Measurements from ENCODE around the gene TMEM255B. TPM values are rescaled to one million over a fixed set of nuclear protein-coding genes. Genes with fewer than 3 reads are reported as not detected.

TMEM255B gene
- total and polyA plus RNA-seq, 2 donors (not counting 3 experiments of a cell fraction or from before 2014, with no cell fraction given): 105 to 121 TPM

DNA sequence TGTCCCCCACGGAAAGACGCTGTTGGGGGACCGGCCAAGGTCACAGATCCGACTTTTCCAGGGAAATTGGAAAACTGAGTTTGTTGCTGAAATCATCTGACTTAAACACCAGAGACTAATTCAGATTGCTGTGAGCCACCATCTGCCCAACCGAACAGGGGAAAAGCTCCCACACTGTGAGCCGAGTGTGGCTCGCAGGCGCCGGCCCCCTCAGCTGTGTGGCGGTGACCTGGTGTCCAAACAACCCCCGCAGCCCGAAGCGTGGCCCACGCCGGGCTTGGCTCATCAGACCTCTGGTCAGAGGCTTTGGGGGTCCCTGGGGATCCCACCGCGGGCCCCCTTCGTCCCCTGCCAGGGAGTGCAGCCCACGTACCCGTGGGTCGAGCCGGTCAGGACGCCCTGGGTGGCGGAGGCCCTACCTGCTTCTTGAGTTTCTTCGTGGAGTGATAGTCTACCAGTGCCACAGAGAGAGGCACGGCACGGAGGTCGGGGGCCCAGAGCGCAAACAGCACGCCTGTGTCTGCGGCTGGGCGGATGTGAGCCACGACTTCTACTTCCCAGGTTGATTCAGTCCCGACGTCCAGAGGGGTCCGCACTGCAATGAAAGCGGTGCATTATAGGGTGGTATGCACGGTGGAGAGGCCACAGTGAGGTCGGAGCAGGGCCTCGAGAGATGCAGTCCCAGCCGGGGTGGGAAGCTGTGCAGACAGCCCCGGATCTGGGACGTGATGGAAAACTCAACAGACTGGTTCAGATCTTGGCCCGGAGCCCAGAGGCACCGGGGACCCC, 64.1 kb downstream of the TMEM255B start:
- dilution Hi-C loops (cut with MboI; ENCODE audit: extremely low pct_ligation_motif_present, low sequenced_read_pairs) (no loop called here), intact Hi-C loops (cut with micrococcal nuclease) (no loop called here)
- H3K9me3 ChIP-seq (replicated peaks; ENCODE audit: control insufficient read depth, insufficient read depth, low read length): no peaks in the 10 kb centered on the region
- peaks cover 0 to 16% of the 10 kb centered on the region in 2 experiments for H3K36me3 ChIP-seq (ENCODE audit: control insufficient read depth in 2 of 2, extremely low read depth in 1 of 2, insufficient read depth in 2 of 2, low read length in 2 of 2)
- no peaks in the 10 kb centered on the region for H4K20me1 ChIP-seq (replicated peaks; ENCODE audit: control insufficient read depth, extremely low read depth, insufficient read depth, low read length)
- no peak overlapping the region for H3K9ac ChIP-seq (replicated peaks; ENCODE audit: extremely low read depth, insufficient read depth, low read length)
- DNase-seq (ENCODE audit: low read depth, low spot score) (no peak), FAIRE-seq (no peak)
- no peak overlapping the region for H2AFZ ChIP-seq (ENCODE audit: low read depth, low read length)
- H3K79me2 ChIP-seq (ENCODE audit: control insufficient read depth, insufficient read depth, low read length): no peaks in the 10 kb centered on the region
- no peak overlapping the region for H3K4me2 ChIP-seq (ENCODE audit: insufficient read depth, low read length)
- H3K27me3 ChIP-seq (ENCODE audit: control insufficient read depth in 2 of 2, insufficient read depth in 2 of 2, low read length in 2 of 2): no peaks in the 10 kb centered on the region
- H3K4me3 ChIP-seq (replicated peaks in 1 of 3; ENCODE audit: insufficient read depth in 1 of 3, low read depth in 1 of 3, low read length in 3 of 3): no peak overlapping the region
- no peaks in the 10 kb centered on the region for H3K9me1 ChIP-seq (replicated peaks; ENCODE audit: control insufficient read depth, extremely low read depth, insufficient read depth, low read length)
- BruUV-seq (replicated peaks): no TSS peak
- TF ChIP-seq POLR2A (IDR thresholded peaks at IDR 0.05; ENCODE audit: low read depth, low read length) (no peak), FOS (IDR thresholded peaks at IDR 0.05; ENCODE audit: borderline replicate concordance, insufficient read depth, low read length) (no peak), EZH2 (IDR thresholded peaks at IDR 0.05; ENCODE audit: borderline replicate concordance, low read depth, low read length, severe bottlenecking) (no peak), JUN (IDR thresholded peaks at IDR 0.05; ENCODE audit: borderline replicate concordance, insufficient read depth, insufficient read length, low read depth) (no peak), GATA2 (IDR thresholded peaks at IDR 0.05; ENCODE audit: insufficient read depth, insufficient read length, low read depth, low read length) (no peak), MYC (IDR thresholded peaks at IDR 0.05; ENCODE audit: low read depth, low read length) (no peak), POLR2AphosphoS5 (IDR thresholded peaks at IDR 0.05; ENCODE audit: insufficient read depth, low read depth, low read length) (no peak)
- TF ChIP-seq, protein P1, sequence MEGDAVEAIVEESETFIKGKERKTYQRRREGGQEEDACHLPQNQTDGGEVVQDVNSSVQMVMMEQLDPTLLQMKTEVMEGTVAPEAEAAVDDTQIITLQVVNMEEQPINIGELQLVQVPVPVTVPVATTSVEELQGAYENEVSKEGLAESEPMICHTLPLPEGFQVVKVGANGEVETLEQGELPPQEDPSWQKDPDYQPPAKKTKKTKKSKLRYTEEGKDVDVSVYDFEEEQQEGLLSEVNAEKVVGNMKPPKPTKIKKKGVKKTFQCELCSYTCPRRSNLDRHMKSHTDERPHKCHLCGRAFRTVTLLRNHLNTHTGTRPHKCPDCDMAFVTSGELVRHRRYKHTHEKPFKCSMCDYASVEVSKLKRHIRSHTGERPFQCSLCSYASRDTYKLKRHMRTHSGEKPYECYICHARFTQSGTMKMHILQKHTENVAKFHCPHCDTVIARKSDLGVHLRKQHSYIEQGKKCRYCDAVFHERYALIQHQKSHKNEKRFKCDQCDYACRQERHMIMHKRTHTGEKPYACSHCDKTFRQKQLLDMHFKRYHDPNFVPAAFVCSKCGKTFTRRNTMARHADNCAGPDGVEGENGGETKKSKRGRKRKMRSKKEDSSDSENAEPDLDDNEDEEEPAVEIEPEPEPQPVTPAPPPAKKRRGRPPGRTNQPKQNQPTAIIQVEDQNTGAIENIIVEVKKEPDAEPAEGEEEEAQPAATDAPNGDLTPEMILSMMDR (IDR thresholded peaks at IDR 0.05; ENCODE audit: extremely low read depth in 1 of 2, insufficient read depth in 1 of 2, low read depth in 1 of 2, low read length in 2 of 2): no peak
- no peaks in the 10 kb centered on the region for H3K4me1 ChIP-seq (ENCODE audit: control insufficient read depth, extremely low read depth, insufficient read depth, low read length)
- ChIA-PET POLR2A (no interaction called here), CTCF (interaction anchor here (5.4 kb wide), 1 partner anchor 81 kb away, joined by 21 read pairs; no protein-coding TSS in a partner anchor)
- H3K27ac ChIP-seq (ENCODE audit: insufficient read depth, low read depth, low read length): no peak overlapping the region
